Measurements from ENCODE around the gene PTPRO. TPM values are rescaled to one million over a fixed set of nuclear protein-coding genes. Genes with fewer than 3 reads are reported as not detected.

Gene PTPRO
- total RNA-seq, 1 donor from 2014 or later = 10.6 TPM

DNA sequence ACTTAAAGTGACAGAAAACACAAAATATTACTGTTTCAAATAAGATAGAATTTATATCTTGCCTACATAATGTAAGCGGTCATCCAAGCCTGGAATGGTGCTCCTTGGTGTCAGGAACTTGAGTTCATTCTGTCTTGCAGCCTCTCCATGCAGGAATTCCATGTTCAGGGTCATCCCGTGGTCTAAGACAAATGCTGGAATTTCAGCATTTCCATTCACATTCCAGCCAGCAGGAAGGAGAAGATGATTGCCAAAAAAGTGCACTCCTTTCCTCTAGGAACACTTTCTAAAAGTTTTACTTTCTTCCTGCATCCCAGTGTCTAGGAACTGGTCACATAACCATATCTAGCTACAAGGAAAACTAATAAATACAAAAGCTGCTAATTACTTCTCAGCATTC lies 106.3 kb downstream of the PTPRO start:
- H3K36me3 ChIP-seq = no peaks in the 10 kb centered on the region
- no peak overlapping the region for H3K27ac ChIP-seq
- intact Hi-C loops (cut with DNase I) = no loop called here
- H3K4me3 ChIP-seq = no peak overlapping the region
- H3K9me3 ChIP-seq = no peaks in the 10 kb centered on the region
- no peaks in the 10 kb centered on the region for H3K4me1 ChIP-seq
- peaks cover 6% of the 10 kb centered on the region for H3K27me3 ChIP-seq
- ATAC-seq (no peak), DNase-seq (no peak)
- TF ChIP-seq, protein P1, sequence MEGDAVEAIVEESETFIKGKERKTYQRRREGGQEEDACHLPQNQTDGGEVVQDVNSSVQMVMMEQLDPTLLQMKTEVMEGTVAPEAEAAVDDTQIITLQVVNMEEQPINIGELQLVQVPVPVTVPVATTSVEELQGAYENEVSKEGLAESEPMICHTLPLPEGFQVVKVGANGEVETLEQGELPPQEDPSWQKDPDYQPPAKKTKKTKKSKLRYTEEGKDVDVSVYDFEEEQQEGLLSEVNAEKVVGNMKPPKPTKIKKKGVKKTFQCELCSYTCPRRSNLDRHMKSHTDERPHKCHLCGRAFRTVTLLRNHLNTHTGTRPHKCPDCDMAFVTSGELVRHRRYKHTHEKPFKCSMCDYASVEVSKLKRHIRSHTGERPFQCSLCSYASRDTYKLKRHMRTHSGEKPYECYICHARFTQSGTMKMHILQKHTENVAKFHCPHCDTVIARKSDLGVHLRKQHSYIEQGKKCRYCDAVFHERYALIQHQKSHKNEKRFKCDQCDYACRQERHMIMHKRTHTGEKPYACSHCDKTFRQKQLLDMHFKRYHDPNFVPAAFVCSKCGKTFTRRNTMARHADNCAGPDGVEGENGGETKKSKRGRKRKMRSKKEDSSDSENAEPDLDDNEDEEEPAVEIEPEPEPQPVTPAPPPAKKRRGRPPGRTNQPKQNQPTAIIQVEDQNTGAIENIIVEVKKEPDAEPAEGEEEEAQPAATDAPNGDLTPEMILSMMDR (IDR thresholded peaks at IDR 0.05) = no peak

DNA sequence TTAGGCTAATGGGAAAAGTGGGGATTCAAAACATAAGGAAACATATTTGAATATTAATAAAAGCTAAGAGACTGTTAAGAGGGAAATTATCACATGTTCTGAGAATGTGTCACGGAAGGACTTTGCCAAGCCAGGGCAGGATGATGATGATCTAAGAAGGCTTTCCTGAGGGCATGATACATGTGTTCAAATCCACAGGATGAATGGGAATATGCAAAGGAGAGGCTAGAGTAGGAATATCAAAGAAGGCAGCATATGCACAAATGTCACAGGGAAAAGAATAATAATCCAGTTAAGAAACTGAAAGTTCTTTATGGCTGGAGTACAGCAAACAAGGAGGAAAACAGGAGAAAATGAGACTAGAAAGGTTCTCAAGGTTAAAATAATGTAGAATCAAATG lies 107.0 kb downstream of the PTPRO start:
- Histone ChIP-seq H3K27me3 (peaks cover 6% of the 10 kb centered on the region), H3K4me1 (no peaks in the 10 kb centered on the region), H3K36me3 (no peaks in the 10 kb centered on the region), H3K9me3 (no peaks in the 10 kb centered on the region), H3K4me3 (no peak overlapping the region), H3K27ac (no peak overlapping the region)
- intact Hi-C loops (cut with DNase I) = no loop called here
- no peak for DNase-seq
- ATAC-seq = no peak
- TF ChIP-seq, protein P1 (IDR thresholded peaks at IDR 0.05) = no peak

DNA sequence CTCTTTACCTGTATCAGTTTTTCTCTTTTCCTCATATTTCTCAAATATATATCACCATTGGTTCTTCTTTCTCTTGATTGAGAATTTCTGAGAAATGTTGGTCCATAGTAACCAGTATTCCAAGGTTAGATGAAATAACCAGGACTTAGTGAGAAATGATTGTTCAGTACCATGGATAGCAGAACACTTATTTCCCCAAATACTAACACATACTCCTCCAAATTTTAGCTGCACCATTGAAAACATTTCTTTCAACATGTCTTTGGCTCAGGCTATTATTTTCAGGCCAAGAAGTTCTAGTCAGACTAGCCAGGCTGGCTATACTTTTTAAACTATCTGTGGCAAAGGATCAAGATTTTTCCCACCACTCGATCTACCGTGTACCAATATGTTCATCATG lies 113.3 kb downstream of the PTPRO start:
- H3K27ac ChIP-seq = no peak overlapping the region
- H3K4me1 ChIP-seq = no peaks in the 10 kb centered on the region
- ATAC-seq (no peak), DNase-seq (no peak)
- H3K36me3 ChIP-seq = no peaks in the 10 kb centered on the region
- TF ChIP-seq, protein P1 (IDR thresholded peaks at IDR 0.05) = no peak
- intact Hi-C loops (cut with DNase I) = no loop called here
- no peak overlapping the region for H3K4me3 ChIP-seq
- H3K9me3 ChIP-seq = no peaks in the 10 kb centered on the region
- peaks cover 3% of the 10 kb centered on the region for H3K27me3 ChIP-seq

DNA sequence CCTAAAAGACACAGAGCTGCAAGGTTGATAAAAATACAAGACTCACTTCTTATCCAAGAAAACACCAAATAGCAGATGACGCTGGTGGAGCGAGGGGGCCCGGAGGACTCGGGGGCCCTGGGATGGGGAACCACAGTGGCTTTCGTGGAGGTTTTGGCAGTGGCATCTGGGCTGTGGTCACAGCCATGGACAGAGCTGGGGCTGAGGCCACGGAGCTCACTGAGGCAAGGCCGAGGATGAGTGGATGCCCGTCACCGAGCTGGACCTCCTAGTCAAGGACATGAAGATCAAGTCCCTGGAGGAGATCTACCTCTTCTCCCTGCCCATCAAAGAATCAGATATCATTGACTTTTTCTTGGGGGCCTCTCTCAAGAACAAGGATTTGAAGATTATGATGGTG lies 117.2 kb downstream of the PTPRO start:
- DNase-seq = no peak

DNA sequence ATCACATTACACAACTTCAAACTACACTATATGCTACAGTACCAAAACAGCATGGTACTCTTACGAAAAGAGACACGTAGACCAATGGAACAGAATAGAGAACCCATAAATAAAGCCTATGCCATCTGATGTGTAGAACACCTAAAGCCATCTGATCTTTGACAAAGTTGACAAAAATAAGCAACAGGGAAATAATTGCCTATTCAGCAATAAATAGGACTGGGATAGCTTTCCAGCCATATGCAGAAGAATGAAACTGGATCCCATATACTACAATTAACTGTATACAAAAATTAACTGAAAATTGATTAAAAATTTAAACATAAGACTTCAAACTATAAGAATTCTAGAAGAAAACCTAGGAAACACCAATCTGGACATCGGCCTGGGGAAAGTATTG lies 120.7 kb downstream of the PTPRO start:
- intact Hi-C loops (cut with DNase I) = no loop called here
- no peak for ATAC-seq
- Histone ChIP-seq H3K27ac (no peak overlapping the region), H3K36me3 (no peaks in the 10 kb centered on the region), H3K4me3 (no peak overlapping the region), H3K9me3 (no peaks in the 10 kb centered on the region), H3K4me1 (no peaks in the 10 kb centered on the region), H3K27me3 (no peaks in the 10 kb centered on the region)
- DNase-seq = no peak
- TF ChIP-seq, protein P1 (IDR thresholded peaks at IDR 0.05) = no peak

More for the DNA sequence above, 117.2 kb downstream of the PTPRO start:
- no peaks in the 10 kb centered on the region for H3K27me3 ChIP-seq
- no peak overlapping the region for H3K27ac ChIP-seq
- intact Hi-C loops (cut with DNase I) = no loop called here
- no peak for ATAC-seq
- no peak overlapping the region for H3K4me3 ChIP-seq
- H3K9me3 ChIP-seq = no peaks in the 10 kb centered on the region
- TF ChIP-seq, protein P1 (IDR thresholded peaks at IDR 0.05) = no peak
- H3K36me3 ChIP-seq = no peaks in the 10 kb centered on the region
- H3K4me1 ChIP-seq = no peaks in the 10 kb centered on the region

DNA sequence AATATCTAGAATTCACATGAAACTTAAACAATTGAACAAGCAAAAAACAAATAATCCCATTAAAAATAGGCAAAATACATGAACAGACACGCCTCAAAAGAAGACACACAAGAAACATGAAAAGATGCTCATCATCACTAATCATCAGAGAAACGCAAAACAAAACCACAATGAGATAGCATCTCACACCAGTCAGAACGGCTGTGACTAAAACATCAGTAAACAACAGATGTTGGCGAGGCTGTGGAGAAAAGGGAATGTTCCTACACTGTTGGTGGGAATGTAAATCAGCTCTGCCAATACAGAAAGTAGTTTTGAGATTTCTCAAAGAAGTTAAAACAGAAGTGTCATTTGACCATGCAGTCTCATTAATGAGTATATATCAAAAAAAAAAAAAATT lies 121.3 kb downstream of the PTPRO start:
- no peaks in the 10 kb centered on the region for H3K27me3 ChIP-seq
- DNase-seq (no peak), ATAC-seq (no peak)
- no peaks in the 10 kb centered on the region for H3K36me3 ChIP-seq
- H3K9me3 ChIP-seq = no peaks in the 10 kb centered on the region
- H3K27ac ChIP-seq = no peak overlapping the region
- intact Hi-C loops (cut with DNase I) = no loop called here
- no peaks in the 10 kb centered on the region for H3K4me1 ChIP-seq
- H3K4me3 ChIP-seq = no peak overlapping the region
- TF ChIP-seq, protein P1 (IDR thresholded peaks at IDR 0.05) = no peak
